KBM-7 (cell line): ENCODE results near the gene OSBPL10.
A peak's percentile ranks its signal among the peaks of the same experiment; 100 is the strongest.
"Not testable (repeated sequence)": the region's sequence is repeated elsewhere in the genome, so short reads cannot be mapped to it uniquely, and the experiment has no call there.

Experiments used
- DNase-seq: peaks from one replicate; pipeline ENCODE4 v3.0.0-alpha.2; 2015
- in situ Hi-C: fragments of 300-500 bp; cut with MboI; formaldehyde crosslinking; loops from 2 replicates; pipeline ENCODE4 v1.14.3; 2020; ENCODE audit warnings: low sequenced_read_pairs, low pct_unique_long_range_greater_than_20kb, mixed read lengths

Gene OSBPL10

GRCh38 chr3:31707286-31707685, 273.8 kb downstream of the OSBPL10 start:
- no peak for DNase-seq
- in situ Hi-C loops: no loop called here

- no peak for DNase-seq
- in situ Hi-C loops: no loop called here
These were observed 275.3 kb downstream of the OSBPL10 start for GRCh38 chr3:31705736-31706135.

GRCh38 chr3:31704591-31705179, 276.4 kb downstream of the OSBPL10 start:
- in situ Hi-C loops: no loop called here
- DNase-seq: no peak

GRCh38 chr3:31704156-31704555, 276.9 kb downstream of the OSBPL10 start:
- DNase-seq: no peak
- in situ Hi-C loops: no loop called here

GRCh38 chr3:31701286-31701685, 279.8 kb downstream of the OSBPL10 start:
- in situ Hi-C loops: no loop called here

GRCh38 chr3:31699309-31699953, 281.6 kb downstream of the OSBPL10 start:
- no peak for DNase-seq

More at GRCh38 chr3:31701286-31701685, 279.8 kb downstream of the OSBPL10 start:
- no peak for DNase-seq

GRCh38 chr3:31696815-31697548, 284.1 kb downstream of the OSBPL10 start:
- in situ Hi-C loops: no loop called here

More at GRCh38 chr3:31699309-31699953, 281.6 kb downstream of the OSBPL10 start:
- in situ Hi-C loops: no loop called here

GRCh38 chr3:31696009-31696297, 285.1 kb downstream of the OSBPL10 start:
- DNase-seq: no peak
- in situ Hi-C loops: no loop called here

More at GRCh38 chr3:31696815-31697548, 284.1 kb downstream of the OSBPL10 start:
- DNase-seq: no peak

GRCh38 chr3:31695280-31696008, 285.6 kb downstream of the OSBPL10 start:
- DNase-seq: peak; percentile 65
- in situ Hi-C loops: no loop called here

GRCh38 chr3:31693346-31693745, 287.7 kb downstream of the OSBPL10 start:
- in situ Hi-C loops: no loop called here
- no peak for DNase-seq

- peak; percentile 15 for DNase-seq
- in situ Hi-C loops: no loop called here
These were observed 288.3 kb downstream of the OSBPL10 start for GRCh38 chr3:31692751-31693150.

- in situ Hi-C loops: no loop called here
- DNase-seq: no peak
These were observed 290.3 kb downstream of the OSBPL10 start for GRCh38 chr3:31690771-31691170.

GRCh38 chr3:31689523-31689922, 291.5 kb downstream of the OSBPL10 start:
- in situ Hi-C loops, DNase-seq: not testable (repeated sequence)

- in situ Hi-C loops: no loop called here
- no peak for DNase-seq
These were observed 292.1 kb downstream of the OSBPL10 start for GRCh38 chr3:31688984-31689383.

GRCh38 chr3:31687020-31687802, 293.9 kb downstream of the OSBPL10 start:
- in situ Hi-C loops: no loop called here
- DNase-seq: no peak

- in situ Hi-C loops: no loop called here
- no peak for DNase-seq
These were observed 300.8 kb downstream of the OSBPL10 start for GRCh38 chr3:31680072-31680870.

- DNase-seq: no peak
- in situ Hi-C loops: no loop called here
These were observed 304.5 kb downstream of the OSBPL10 start for GRCh38 chr3:31676556-31676955.

- in situ Hi-C loops: no loop called here
- no peak for DNase-seq
These were observed 307.1 kb downstream of the OSBPL10 start for GRCh38 chr3:31673950-31674349.
